ENCODE results near the gene ZNF438.

GRCh38 chr10:30825022-30825421 lies 206.6 kb downstream of the ZNF438 start:
- TF ChIP-seq ZNF384 (IDR thresholded peaks at IDR 0.05; ENCODE audit: borderline replicate concordance, low read depth, low read length) = no peak
- TF ChIP-seq POLR2A (IDR thresholded peaks at IDR 0.05; ENCODE audit: low read depth, low read length) = no peak
- no peak for TF ChIP-seq CTCF (IDR thresholded peaks at IDR 0.05 in 2 of 3, conservative IDR thresholded peaks at IDR 0.05 in 1 of 3; ENCODE audit: control insufficient read depth in 2 of 3, extremely low read depth in 1 of 3, insufficient read depth in 1 of 3, low read depth in 3 of 3, low read length in 3 of 3)
- TF ChIP-seq E2F4 (IDR thresholded peaks at IDR 0.05; ENCODE audit: low read depth, low read length) = no peak
